H1 (cell line): ENCODE measurements around the gene KCNA5. TPM values are rescaled to one million over a fixed set of nuclear protein-coding genes. Genes with fewer than 3 reads are reported as not detected.

Experiments
- CTCF ChIA-PET: fragments of 300-600 bp; sonication (Branson Sonifier 250); formaldehyde crosslinking; loops from one replicate; lab custom pipeline; 2021; ENCODE audit not compliant: partially characterized antibody; lab: Charles Lee
- POLR2A ChIA-PET: fragments of 300-600 bp; sonication (Branson Sonifier 250); formaldehyde crosslinking; loops from one replicate; lab custom pipeline; 2021; ENCODE audit warnings: inconsistent platforms; ENCODE audit not compliant: partially characterized antibody; lab: Charles Lee
- DNase-seq, 2 experiments: peaks; one replicate each; pipeline versions ENCODE4 v3.0.0 to v3.0.0-alpha.2; 2010 to 2022; ENCODE audit warnings: low spot score in 2 of 2, low read depth in 1 of 2, mixed read lengths in 1 of 2
- FAIRE-seq: peaks from 2 replicates; lab custom pipeline; 2011; peaks lifted over from hg19 to GRCh38; lab: Jason Lieb, UNC
- H2AFZ ChIP-seq: 2 replicates; pipeline ENCODE4 v1.8.1; 2012; ENCODE audit warnings: low read length, inconsistent platforms
- H2AK5ac ChIP-seq: 2 replicates; pipeline ENCODE4 v1.6.1; 2013; ENCODE audit warnings: low read depth, low read length
- H2BK120ac ChIP-seq: replicated peaks from 2 replicates; pipeline ENCODE3; 2013; ENCODE audit warnings: low read depth, low read length, inconsistent platforms
- H2BK12ac ChIP-seq: 2 replicates; pipeline ENCODE4 v1.6.1; 2013; ENCODE audit warnings: low read depth, low read length
- H2BK15ac ChIP-seq: 2 replicates; pipeline ENCODE4 v1.6.1; 2013; ENCODE audit warnings: low read length
- H2BK20ac ChIP-seq: 2 replicates; pipeline ENCODE4 v1.6.1; 2013; ENCODE audit warnings: low read length
- H2BK5ac ChIP-seq: 2 replicates; pipeline ENCODE4 v1.6.1; 2013; ENCODE audit warnings: low read depth, low read length
- H3K14ac ChIP-seq: 2 replicates; pipeline ENCODE4 v1.6.1; 2013; ENCODE audit warnings: inconsistent platforms; ENCODE audit not compliant: insufficient read length
- H3K18ac ChIP-seq: 2 replicates; pipeline ENCODE4 v1.6.1; 2013; ENCODE audit warnings: low read length; ENCODE audit errors: extremely low read depth
- H3K23ac ChIP-seq: 2 replicates; pipeline ENCODE4 v1.6.1; 2013; ENCODE audit warnings: inconsistent platforms; ENCODE audit not compliant: insufficient read length
- H3K23me2 ChIP-seq: 2 replicates; pipeline ENCODE4 v1.6.1; 2013; ENCODE audit warnings: low read depth, low read length
- H3K27ac ChIP-seq: 2 replicates; pipeline ENCODE4 v1.6.1; 2011; ENCODE audit warnings: low read depth, low read length, inconsistent platforms
- H3K27me3 ChIP-seq, 4 experiments: replicated peaks in 1 of 4; 1 replicate in 1 of 4; 2 replicates in 3 of 4; pipeline versions ENCODE4 v1.6.1 to v1.8.1; 2011 to 2013; ENCODE audit warnings: low read length in 3 of 4, mild to moderate bottlenecking in 3 of 4, inconsistent platforms in 2 of 4, mixed read lengths in 2 of 4, moderate library complexity in 1 of 4; ENCODE audit not compliant: control insufficient read depth in 3 of 4, insufficient read depth in 3 of 4; ENCODE audit errors: extremely low read depth in 1 of 4
- H3K36me3 ChIP-seq, 4 experiments: 2 replicates each; pipeline versions ENCODE4 v1.6.1 to v1.8.1; 2011 to 2013; ENCODE audit warnings: mild to moderate bottlenecking in 4 of 4, low read length in 3 of 4, moderate library complexity in 2 of 4, control low read depth in 1 of 4, inconsistent platforms in 1 of 4; ENCODE audit not compliant: insufficient read depth in 4 of 4, control insufficient read depth in 2 of 4
- H3K4ac ChIP-seq: replicated peaks from 2 replicates; pipeline ENCODE3; 2013; ENCODE audit warnings: low read length, low read depth, mixed read lengths, inconsistent platforms; ENCODE audit not compliant: insufficient read length
- H3K4me1 ChIP-seq, 4 experiments: replicated peaks in 1 of 4; 1 replicate in 1 of 4; 2 replicates in 3 of 4; pipeline versions ENCODE4 v1.6.1 to v1.8.1; 2011 to 2013; ENCODE audit warnings: low read length in 3 of 4, inconsistent platforms in 2 of 4, mixed read lengths in 1 of 4; ENCODE audit not compliant: insufficient read depth in 4 of 4, control insufficient read depth in 3 of 4
- H3K4me2 ChIP-seq, 2 experiments: 2 replicates each; pipeline versions ENCODE4 v1.6.1 to v1.8.1; 2011 to 2013; ENCODE audit warnings: low read depth in 2 of 2, low read length in 2 of 2, control low read depth in 1 of 2, inconsistent platforms in 1 of 2, mild to moderate bottlenecking in 1 of 2; ENCODE audit not compliant: insufficient read depth in 1 of 2
- H3K4me3 ChIP-seq, 4 experiments: fragments of 200-600, 300-600 bp in 1 of 4; sonication (generic), shearing (Covaris generic), sonication (Bioruptor Twin) in 1 of 4; 2 replicates each; pipeline versions ENCODE4 v1.5.1 to v1.8.1; 2011 to 2016; ENCODE audit warnings: low read length in 4 of 4, low read depth in 3 of 4, control low read depth in 2 of 4, inconsistent platforms in 2 of 4, mild to moderate bottlenecking in 2 of 4, mixed read lengths in 1 of 4, moderate library complexity in 1 of 4; ENCODE audit not compliant: insufficient read depth in 2 of 4; ENCODE audit errors: extremely low read depth in 1 of 4
- H3K56ac ChIP-seq: replicated peaks from 2 replicates; pipeline ENCODE3; 2013; ENCODE audit warnings: low read depth, mild to moderate bottlenecking, mixed read lengths, low read length, inconsistent platforms; ENCODE audit not compliant: insufficient read length
- H3K79me1 ChIP-seq: 2 replicates; pipeline ENCODE4 v1.6.1; 2013; ENCODE audit warnings: low read depth, low read length, control low read depth
- H3K79me2 ChIP-seq, 2 experiments: 2 replicates each; pipeline versions ENCODE4 v1.6.1 to v1.8.1; 2012 to 2013; ENCODE audit warnings: low read length in 2 of 2, mild to moderate bottlenecking in 2 of 2, inconsistent platforms in 1 of 2; ENCODE audit not compliant: insufficient read depth in 2 of 2, control insufficient read depth in 1 of 2
- H3K9ac ChIP-seq, 4 experiments: replicated peaks in 1 of 4; 1 replicate in 1 of 4; 2 replicates in 3 of 4; pipeline versions ENCODE4 v1.6.1 to v1.8.1; 2011 to 2013; ENCODE audit warnings: low read depth in 3 of 4, low read length in 3 of 4, control low read depth in 2 of 4, mild to moderate bottlenecking in 2 of 4, moderate library complexity in 2 of 4, inconsistent platforms in 1 of 4; ENCODE audit errors: extremely low read depth in 1 of 4
- H3K9me3 ChIP-seq, 2 experiments: 2 replicates each; pipeline versions ENCODE4 v1.6.1 to v1.8.1; 2012 to 2013; ENCODE audit warnings: mild to moderate bottlenecking in 2 of 2, moderate library complexity in 2 of 2, control low read depth in 1 of 2, inconsistent platforms in 1 of 2, low read depth in 1 of 2, low read length in 1 of 2, mixed read lengths in 1 of 2; ENCODE audit not compliant: insufficient read depth in 2 of 2
- H4K20me1 ChIP-seq, 2 experiments: replicated peaks in 1 of 2; 2 replicates each; pipeline versions ENCODE3 to v1.8.1; 2011 to 2013; ENCODE audit warnings: inconsistent platforms in 2 of 2, low read length in 2 of 2, mild to moderate bottlenecking in 1 of 2; ENCODE audit not compliant: insufficient read depth in 2 of 2, control insufficient read depth in 1 of 2
- H4K5ac ChIP-seq: 2 replicates; pipeline ENCODE4 v1.6.1; 2013; ENCODE audit warnings: low read length, low read depth, mixed read lengths, inconsistent platforms; ENCODE audit not compliant: insufficient read length
- H4K8ac ChIP-seq: 2 replicates; pipeline ENCODE4 v1.8.0; 2013; ENCODE audit warnings: mild to moderate bottlenecking, moderate library complexity, low read length, inconsistent platforms; ENCODE audit not compliant: insufficient read depth; ENCODE audit errors: extremely low read depth
- H4K91ac ChIP-seq: replicated peaks from 2 replicates; pipeline ENCODE3; 2013; ENCODE audit warnings: low read length, mixed read lengths, inconsistent platforms; ENCODE audit not compliant: insufficient read length
- EZH2 ChIP-seq: fragments of 200-600 bp; sonication (generic); IDR thresholded peaks from 2 replicates; pipeline ENCODE4 v1.7.1; 2012; ENCODE audit warnings: low read depth, mild to moderate bottlenecking, moderate library complexity, low read length, inconsistent platforms; ENCODE audit not compliant: severe bottlenecking
- FOSL1 ChIP-seq: IDR thresholded peaks from 2 replicates; pipeline ENCODE4 v1.6.1; 2011; ENCODE audit warnings: mild to moderate bottlenecking, low read depth, low read length, moderate library complexity; ENCODE audit not compliant: insufficient read depth
- KDM1A ChIP-seq: fragments of 200-600, 300-600 bp; sonication (generic); IDR thresholded peaks from 2 replicates; pipeline ENCODE4 v1.7.1; 2016; ENCODE audit warnings: mild to moderate bottlenecking, low read length, borderline replicate concordance
- NRF1 ChIP-seq: IDR thresholded peaks from 2 replicates; pipeline ENCODE4 v1.6.1; 2011; ENCODE audit warnings: mild to moderate bottlenecking, low read depth, low read length, improper control_type of control experiment
- POLR2AphosphoS5 ChIP-seq: IDR thresholded peaks from 2 replicates; pipeline ENCODE4 v1.6.1; 2011; ENCODE audit warnings: low read depth, low read length
- RBBP5 ChIP-seq: IDR thresholded peaks from 2 replicates; pipeline ENCODE4 v1.7.1; 2012; ENCODE audit warnings: low read depth, mild to moderate bottlenecking, inconsistent platforms, low read length, moderate library complexity, borderline replicate concordance
- RXRA ChIP-seq: IDR thresholded peaks from 2 replicates; pipeline ENCODE4 v1.6.1; 2011; ENCODE audit warnings: low read depth, mild to moderate bottlenecking, low read length, moderate library complexity; ENCODE audit not compliant: insufficient read depth
- SP2 ChIP-seq: IDR thresholded peaks from 2 replicates; pipeline ENCODE4 v1.6.1; 2012; ENCODE audit warnings: mild to moderate bottlenecking, low read length, inconsistent platforms
- SP4 ChIP-seq: IDR thresholded peaks from 2 replicates; pipeline ENCODE4 v1.6.1; 2012; ENCODE audit warnings: low read length, inconsistent platforms
- SUZ12 ChIP-seq: fragments of 200-600 bp; sonication (generic); IDR thresholded peaks from 2 replicates; pipeline ENCODE4 v1.6.1; 2012; ENCODE audit warnings: mild to moderate bottlenecking, inconsistent platforms, low read length, moderate library complexity, mixed read lengths
- WGBS, 2 experiments: shearing (Covaris generic) in 1 of 2; methylation state at CpG; one replicate each; pipeline versions ENCODE4 v1.1.6 to v1.1.7; 2013 to 2015; ENCODE audit warnings: low lambda C conversion rate in 2 of 2, mixed read lengths in 2 of 2, inconsistent platforms in 1 of 2, low coverage in 1 of 2, missing lambda C conversion rate in 1 of 2; ENCODE audit not compliant: insufficient replicate concordance in 2 of 2, insufficient coverage in 1 of 2, insufficient read length in 1 of 2; ENCODE audit errors: extremely low coverage in 1 of 2, missing lambda C conversion rate in 1 of 2; 5-methylcytosine and 5-hydroxymethylcytosine counted together
- polyA plus RNA-seq, 7 experiments: library from polyadenylated mRNA; depleted of rRNA in 3 of 7; stranded (reverse) in 5 of 7; unstranded in 2 of 7; fragments of >200 nt in 5 of 7; fragments of 200-250 nt in 2 of 7; gene quantifications; 1 replicate in 5 of 7; 2 replicates in 1 of 7; 4 replicates in 1 of 7; pipeline versions ENCODE4 v1.2.1 to v1.2.3, GENCODE V29; 2011 to 2013; ENCODE audit warnings: missing spikeins in 2 of 7, mixed read lengths in 2 of 7
- total RNA-seq: library from RNA; stranded (reverse); fragmentation: NEBNext Ultra II Directional; extraction: Animal tissue kit (Norgen Biotek cat#: 25700); gene quantifications from 2 replicates; pipeline ENCODE4 v1.2.1, GENCODE V29; 2021
- TF ChIP-seq, protein P1 (sequence below): IDR thresholded peaks from 2 replicates; pipeline ENCODE4 v1.6.1; 2012; ENCODE audit warnings: inconsistent platforms

Gene KCNA5
- total and polyA plus RNA-seq, 2 of the 8 experiments (the other 6 are each of a cell fraction or from before 2014, with no cell fraction given) = 0.20 to 0.29 TPM

DNA sequence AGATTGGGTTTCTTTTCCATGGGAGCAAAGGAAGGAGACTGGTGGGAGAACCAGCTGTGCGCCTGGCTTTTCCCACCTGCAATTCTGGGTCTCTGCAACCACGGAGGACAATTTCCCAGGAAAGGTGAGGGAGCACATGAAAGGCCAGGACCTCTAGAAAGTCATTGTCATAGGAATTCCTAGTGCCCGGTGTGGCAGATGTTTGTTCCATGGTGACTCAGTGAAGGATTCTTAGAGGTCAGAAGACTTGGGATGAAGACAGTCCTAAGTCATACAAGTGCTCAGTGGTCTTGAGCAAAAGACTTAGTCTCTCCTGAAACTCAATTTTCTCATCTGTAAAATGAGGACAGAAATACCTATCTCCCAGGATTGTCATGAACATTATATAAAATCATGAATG lies 51.3 kb downstream of the KCNA5 start:
- H3K27me3 ChIP-seq = no peaks in the 10 kb centered on the region; a peak in 2 of 7 replicates
- H2AFZ ChIP-seq = no peak overlapping the region

More for the DNA sequence above, 51.3 kb downstream of the KCNA5 start:
- H4K91ac ChIP-seq = no peak overlapping the region
- H3K4me3 ChIP-seq = no peak overlapping the region
- no peak overlapping the region for H3K18ac ChIP-seq
- H3K9me3 ChIP-seq = no peaks in the 10 kb centered on the region
- no peak overlapping the region for H3K23ac ChIP-seq
- H3K4me1 ChIP-seq = no peaks in the 10 kb centered on the region; a peak in 1 of 7 replicates
- H3K27ac ChIP-seq = no peak overlapping the region
- H2BK15ac ChIP-seq = no peak overlapping the region
- FAIRE-seq = no peak
- no peaks in the 10 kb centered on the region for H3K23me2 ChIP-seq
- H3K9ac ChIP-seq = no peak overlapping the region
- H3K4ac ChIP-seq = no peak overlapping the region
- no peak overlapping the region for H2AK5ac ChIP-seq
- no peak overlapping the region for H4K5ac ChIP-seq
- 79% methylated on average over 3 of the region's 3 CpGs; no CpG with 5 or more reads in 1 of the 2 experiments for WGBS, 2 experiments
- no peak overlapping the region for H2BK5ac ChIP-seq
- no peak overlapping the region for H3K14ac ChIP-seq
- H2BK12ac ChIP-seq = no peak overlapping the region
- H4K20me1 ChIP-seq = no peaks in the 10 kb centered on the region
- no peak overlapping the region for H3K4me2 ChIP-seq
- no peak overlapping the region for H2BK120ac ChIP-seq
- no peaks in the 10 kb centered on the region for H3K79me1 ChIP-seq
- no peak overlapping the region for H4K8ac ChIP-seq
- ChIA-PET POLR2A (no interaction called here), CTCF (interaction anchor here (0.6 to 1.9 kb wide), 3 partner anchors 47 to 240 kb away, joined by 3 to 7 read pairs (median 3); no protein-coding TSS in a partner anchor)
- H3K36me3 ChIP-seq = no peaks in the 10 kb centered on the region
- no peak overlapping the region for H2BK20ac ChIP-seq
- DNase-seq = no peak
- no peak overlapping the region for H3K56ac ChIP-seq
- TF ChIP-seq SUZ12 = no peak
- TF ChIP-seq FOSL1 = no peak
- no peak for TF ChIP-seq SP4
- TF ChIP-seq POLR2AphosphoS5 = no peak
- TF ChIP-seq, protein P1, sequence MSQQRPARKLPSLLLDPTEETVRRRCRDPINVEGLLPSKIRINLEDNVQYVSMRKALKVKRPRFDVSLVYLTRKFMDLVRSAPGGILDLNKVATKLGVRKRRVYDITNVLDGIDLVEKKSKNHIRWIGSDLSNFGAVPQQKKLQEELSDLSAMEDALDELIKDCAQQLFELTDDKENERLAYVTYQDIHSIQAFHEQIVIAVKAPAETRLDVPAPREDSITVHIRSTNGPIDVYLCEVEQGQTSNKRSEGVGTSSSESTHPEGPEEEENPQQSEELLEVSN = no peak
- no peak for TF ChIP-seq NRF1
- TF ChIP-seq RBBP5 = no peak
- TF ChIP-seq SP2 = no peak
- TF ChIP-seq RXRA = no peak
- TF ChIP-seq KDM1A = no peak
- TF ChIP-seq EZH2 = no peak
- H3K79me2 ChIP-seq = no peaks in the 10 kb centered on the region
